Measurements from ENCODE around the gene ACTR8. TPM values are rescaled to one million over a fixed set of nuclear protein-coding genes. Genes with fewer than 3 reads are reported as not detected.
"Not testable (repeated sequence)": the region's sequence is repeated elsewhere in the genome, so short reads cannot be mapped to it uniquely, and the experiment has no call there.

Gene ACTR8
- total RNA-seq = 31.9 and 35.9 TPM in 2 replicates
- 29.3 and 36.4 TPM in 2 replicates for polyA plus RNA-seq

GRCh38 chr3:53881691-53882593 is at the start of gene ACTR8:
ACTR8 (minus strand) TSS chr3:53882152; CDS start chr3:53882101, 51 bp downstream.
- no peak for TF ChIP-seq CTCF (IDR thresholded peaks at IDR 0.05; ENCODE audit: low read depth, low read length)
- H3K27me3 ChIP-seq = no peaks in the 10 kb centered on the region
- peaks cover 12% of the 10 kb centered on the region for H3K4me1 ChIP-seq (ENCODE audit: low read depth)
- H3K4me3 ChIP-seq = peak within 1 kb of the TSS; percentile 49
- H3K36me3 ChIP-seq = peaks cover 52% of the 10 kb centered on the region
- DNase-seq (ENCODE audit: low read depth in 1 of 2, low spot score in 1 of 2) = peak; percentile 92 to 94
- no peaks in the 10 kb centered on the region for H3K9me3 ChIP-seq (ENCODE audit: low read depth)
- peak within 1 kb of the TSS; percentile 86 for H3K27ac ChIP-seq

- not testable (repeated sequence) for H3K9me3 ChIP-seq (ENCODE audit: low read depth); H3K27me3 ChIP-seq; H3K4me1 ChIP-seq (ENCODE audit: low read depth); H3K4me3 ChIP-seq; DNase-seq (ENCODE audit: low read depth in 1 of 2, low spot score in 1 of 2); H3K36me3 ChIP-seq
- H3K27ac ChIP-seq = peak overlapping the region; percentile 28
Observed at GRCh38 chr3:53927208-53927872, 45.4 kb upstream of the ACTR8 start.

- Histone ChIP-seq H3K4me3 (no peak overlapping the region), H3K27me3 (peaks cover 2% of the 10 kb centered on the region), H3K4me1 (ENCODE audit: low read depth) (no peaks in the 10 kb centered on the region), H3K9me3 (ENCODE audit: low read depth) (no peaks in the 10 kb centered on the region), H3K27ac (no peak overlapping the region), H3K36me3 (no peaks in the 10 kb centered on the region)
- peak; percentile 56 for TF ChIP-seq CTCF (IDR thresholded peaks at IDR 0.05; ENCODE audit: low read depth, low read length)
- DNase-seq (ENCODE audit: low read depth in 1 of 2, low spot score in 1 of 2) = peak in 1 of 2 donors; percentile 48
Observed at GRCh38 chr3:53921296-53921695, 39.3 kb upstream of the ACTR8 start.

- no peaks in the 10 kb centered on the region for H3K36me3 ChIP-seq
- TF ChIP-seq CTCF (IDR thresholded peaks at IDR 0.05; ENCODE audit: low read depth, low read length) = no peak
- H3K4me3 ChIP-seq = no peak overlapping the region
- H3K4me1 ChIP-seq (ENCODE audit: low read depth) = no peaks in the 10 kb centered on the region
- no peaks in the 10 kb centered on the region for H3K9me3 ChIP-seq (ENCODE audit: low read depth)
- H3K27ac ChIP-seq = no peak overlapping the region
- no peak for DNase-seq (ENCODE audit: low read depth in 1 of 2, low spot score in 1 of 2)
- peaks cover 3% of the 10 kb centered on the region for H3K27me3 ChIP-seq
Observed at GRCh38 chr3:53919741-53920140, 37.8 kb upstream of the ACTR8 start.

- H3K27ac ChIP-seq = no peak overlapping the region
- no peaks in the 10 kb centered on the region for H3K9me3 ChIP-seq (ENCODE audit: low read depth)
- H3K4me1 ChIP-seq (ENCODE audit: low read depth) = no peaks in the 10 kb centered on the region
- H3K36me3 ChIP-seq = no peaks in the 10 kb centered on the region
- peaks cover 3% of the 10 kb centered on the region for H3K27me3 ChIP-seq
- no peak for DNase-seq (ENCODE audit: low read depth in 1 of 2, low spot score in 1 of 2)
- TF ChIP-seq CTCF (IDR thresholded peaks at IDR 0.05; ENCODE audit: low read depth, low read length) = no peak
- H3K4me3 ChIP-seq = no peak overlapping the region
Observed at GRCh38 chr3:53913401-53913800, 31.4 kb upstream of the ACTR8 start.

- H3K4me1 ChIP-seq (ENCODE audit: low read depth) = no peaks in the 10 kb centered on the region
- no peak for TF ChIP-seq CTCF (IDR thresholded peaks at IDR 0.05; ENCODE audit: low read depth, low read length)
- DNase-seq (ENCODE audit: low read depth in 1 of 2, low spot score in 1 of 2) = no peak
- H3K27ac ChIP-seq = no peak overlapping the region
- H3K4me3 ChIP-seq = no peak overlapping the region
- no peaks in the 10 kb centered on the region for H3K36me3 ChIP-seq
- peaks cover 2% of the 10 kb centered on the region for H3K27me3 ChIP-seq
- H3K9me3 ChIP-seq (ENCODE audit: low read depth) = no peaks in the 10 kb centered on the region
Observed at GRCh38 chr3:53902711-53903110, 20.8 kb upstream of the ACTR8 start.

Measured in cardiac muscle cell (in vitro differentiated cells and primary cell).